Measurements from ENCODE around the gene CDK12. TPM values are rescaled to one million over a fixed set of nuclear protein-coding genes. Genes with fewer than 3 reads are reported as not detected.

Gene CDK12
- total RNA-seq, 1 donor from 2014 or later = 93.5 TPM

- intact Hi-C loops (cut with micrococcal nuclease) = no loop called here
These were observed 118.2 kb downstream of the CDK12 start for GRCh38 chr17:39579318-39580081.

GRCh38 chr17:39580082-39580468, 118.8 kb downstream of the CDK12 start:
- intact Hi-C loops (cut with micrococcal nuclease) = no loop called here

- intact Hi-C loops (cut with micrococcal nuclease) = no loop called here
These were observed 119.9 kb downstream of the CDK12 start for GRCh38 chr17:39581071-39581758.

GRCh38 chr17:39581759-39582085, 120.4 kb downstream of the CDK12 start:
- intact Hi-C loops (cut with micrococcal nuclease) = no loop called here

GRCh38 chr17:39582658-39583057, 121.4 kb downstream of the CDK12 start:
- intact Hi-C loops (cut with micrococcal nuclease) = no loop called here

Other genes starting within 250 kb of the CDK12 start
- gene STAC2, start 235.5 kb upstream of the CDK12 start, total RNA-seq = not detected in 2 replicates
- gene FBXL20, start 59.9 kb upstream of the CDK12 start, total RNA-seq = 15.7 and 16.7 TPM in 2 replicates
- gene MED1, start 10.2 kb upstream of the CDK12 start, total RNA-seq = 63.1 and 63.5 TPM in 2 replicates
- not detected in 2 replicates for gene NEUROD2, start 146.4 kb downstream of the CDK12 start, total RNA-seq
- gene PPP1R1B, start 165.5 kb downstream of the CDK12 start, total RNA-seq = not detected in 2 replicates
- gene STARD3, start 175.7 kb downstream of the CDK12 start, total RNA-seq = 68.4 and 70.6 TPM in 2 replicates
- gene TCAP, start 203.9 kb downstream of the CDK12 start, total RNA-seq = 1.6 and 1.7 TPM in 2 replicates
- gene PNMT, start 207.0 kb downstream of the CDK12 start, total RNA-seq = not detected in 2 replicates
- gene PGAP3, start 226.6 kb downstream of the CDK12 start, total RNA-seq = 22.1 and 22.2 TPM in 2 replicates
- 3.3 and 4.5 TPM in 2 replicates for gene ERBB2, start 238.6 kb downstream of the CDK12 start, total RNA-seq